ENCODE data around the gene ADCY5.

The ADCY5 gene

GRCh38 chr3:123485551-123485950 lies 36.7 kb upstream of the ADCY5 start:
- Histone ChIP-seq H3K9me3 (ENCODE audit: insufficient read depth, low read length) (no peaks in the 10 kb centered on the region), H3K4me1 (ENCODE audit: insufficient read depth, insufficient read length) (no peaks in the 10 kb centered on the region), H3K36me3 (ENCODE audit: insufficient read depth, insufficient read length, low read length) (peaks cover 3% of the 10 kb centered on the region), H3K9ac (ENCODE audit: insufficient read length, low read depth) (no peak overlapping the region), H3K27me3 (ENCODE audit: insufficient read depth, insufficient read length) (no peaks in the 10 kb centered on the region), H3K4me3 (ENCODE audit: insufficient read length, low read depth) (no peak overlapping the region)
- DNase-seq (ENCODE audit: low read depth, low spot score): no peak
- TF ChIP-seq SUZ12 (IDR thresholded peaks at IDR 0.05; ENCODE audit: extremely low read depth, insufficient read depth, insufficient read length) (no peak), ZNF274 (IDR thresholded peaks at IDR 0.05; ENCODE audit: low read depth, low read length) (no peak), YY1 (IDR thresholded peaks at IDR 0.05; ENCODE audit: insufficient read depth, insufficient read length) (no peak)

DNA sequence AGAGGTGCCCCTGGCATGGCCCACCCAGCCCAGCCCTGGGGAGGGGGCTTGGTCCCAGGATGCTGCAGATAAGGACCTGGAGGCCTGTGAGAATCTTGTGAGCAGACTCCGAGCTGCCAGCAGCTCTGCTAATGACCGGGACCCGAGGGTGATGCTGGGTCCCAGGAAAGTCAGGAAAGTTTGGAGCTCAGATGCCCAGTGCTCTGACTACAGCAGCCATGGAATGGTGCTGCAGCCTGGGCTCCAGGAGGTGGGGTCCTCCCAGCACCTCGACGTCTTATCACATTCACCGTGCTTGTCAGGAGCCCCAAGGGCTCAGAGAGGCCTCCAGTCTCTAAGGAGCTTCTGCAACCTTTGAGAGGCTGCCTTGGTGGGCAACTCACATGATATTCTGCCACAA lies 34.3 kb upstream of the ADCY5 start:
- no peak for TF ChIP-seq ZNF274 (IDR thresholded peaks at IDR 0.05; ENCODE audit: low read depth, low read length)
- TF ChIP-seq SUZ12 (IDR thresholded peaks at IDR 0.05; ENCODE audit: extremely low read depth, insufficient read depth, insufficient read length): no peak
- no peak for TF ChIP-seq YY1 (IDR thresholded peaks at IDR 0.05; ENCODE audit: insufficient read depth, insufficient read length)
- no peaks in the 10 kb centered on the region for H3K27me3 ChIP-seq (ENCODE audit: insufficient read depth, insufficient read length)
- H3K9me3 ChIP-seq (ENCODE audit: insufficient read depth, low read length): no peaks in the 10 kb centered on the region
- H3K9ac ChIP-seq (ENCODE audit: insufficient read length, low read depth): no peak overlapping the region
- no peaks in the 10 kb centered on the region for H3K36me3 ChIP-seq (ENCODE audit: insufficient read depth, insufficient read length, low read length)
- DNase-seq (ENCODE audit: low read depth, low spot score): no peak
- H3K4me3 ChIP-seq (ENCODE audit: insufficient read length, low read depth): no peak overlapping the region
- peaks cover 4% of the 10 kb centered on the region for H3K4me1 ChIP-seq (ENCODE audit: insufficient read depth, insufficient read length)

DNA sequence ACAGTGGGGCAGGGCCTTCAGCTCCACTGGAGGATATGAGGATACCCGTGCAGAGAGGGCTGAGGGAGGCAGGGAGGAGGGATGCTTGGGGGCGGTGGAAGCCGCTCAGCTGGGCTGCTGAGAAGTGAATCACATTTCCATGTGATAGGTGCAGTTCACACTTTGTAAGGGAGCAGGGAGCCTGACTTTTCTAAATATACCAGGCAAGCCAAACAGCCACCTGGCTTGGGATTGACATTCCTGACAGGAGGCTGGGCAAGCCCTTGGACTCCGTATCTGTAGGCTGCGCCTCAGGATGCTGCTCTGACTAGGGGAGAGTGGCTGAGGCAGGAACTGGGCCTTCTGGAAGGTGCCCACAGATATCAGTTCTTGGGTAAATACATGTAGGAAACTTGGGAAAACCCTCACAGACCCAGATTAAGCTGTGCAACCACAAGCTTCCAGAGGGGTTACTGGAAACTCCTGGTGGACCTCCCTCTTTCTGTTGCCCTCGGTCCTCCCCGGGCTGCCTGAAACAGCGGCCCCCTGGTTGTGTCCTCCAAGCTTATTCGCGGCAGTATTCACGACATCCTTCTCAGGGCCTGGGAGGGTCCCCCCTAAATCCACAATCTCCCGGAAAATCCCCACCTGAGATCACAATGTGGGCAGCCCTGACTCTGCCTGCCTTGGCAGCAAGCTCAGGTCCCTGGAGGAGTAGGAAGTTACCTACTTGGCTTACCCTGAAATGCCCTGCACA lies 33.0 kb upstream of the ADCY5 start:
- TF ChIP-seq SUZ12 (IDR thresholded peaks at IDR 0.05; ENCODE audit: extremely low read depth, insufficient read depth, insufficient read length) (no peak), ZNF274 (IDR thresholded peaks at IDR 0.05; ENCODE audit: low read depth, low read length) (no peak), YY1 (IDR thresholded peaks at IDR 0.05; ENCODE audit: insufficient read depth, insufficient read length) (no peak)
- H3K27me3 ChIP-seq (ENCODE audit: insufficient read depth, insufficient read length): no peaks in the 10 kb centered on the region
- H3K4me3 ChIP-seq (ENCODE audit: insufficient read length, low read depth): no peak overlapping the region

DNA sequence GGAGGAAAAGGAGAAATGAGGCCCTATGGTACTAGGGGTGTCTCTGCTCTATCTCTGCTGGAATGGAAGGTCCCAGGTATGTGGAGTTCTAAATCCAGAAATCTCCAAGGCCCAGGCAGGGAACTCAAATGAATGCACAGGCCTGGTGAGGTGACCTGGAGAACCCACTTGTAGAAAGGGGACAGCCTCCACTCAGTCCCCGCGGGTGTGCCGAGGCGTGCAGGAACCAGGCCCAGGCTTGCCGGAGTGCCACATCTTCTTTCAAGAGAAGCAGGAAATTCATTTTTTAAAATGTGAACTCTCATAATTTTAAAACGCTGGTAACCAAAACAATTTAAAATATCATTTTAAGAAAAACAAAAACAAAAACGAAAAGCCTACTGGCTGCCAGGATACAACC lies 32.2 kb upstream of the ADCY5 start:
- H3K9ac ChIP-seq (ENCODE audit: insufficient read length, low read depth): no peak overlapping the region
- H3K4me3 ChIP-seq (ENCODE audit: insufficient read length, low read depth): no peak overlapping the region
- H3K4me1 ChIP-seq (ENCODE audit: insufficient read depth, insufficient read length): peaks cover 5% of the 10 kb centered on the region
- TF ChIP-seq ZNF274 (IDR thresholded peaks at IDR 0.05; ENCODE audit: low read depth, low read length) (no peak), YY1 (IDR thresholded peaks at IDR 0.05; ENCODE audit: insufficient read depth, insufficient read length) (no peak), SUZ12 (IDR thresholded peaks at IDR 0.05; ENCODE audit: extremely low read depth, insufficient read depth, insufficient read length) (no peak)
- no peaks in the 10 kb centered on the region for H3K36me3 ChIP-seq (ENCODE audit: insufficient read depth, insufficient read length, low read length)
- H3K9me3 ChIP-seq (ENCODE audit: insufficient read depth, low read length): no peaks in the 10 kb centered on the region
- DNase-seq (ENCODE audit: low read depth, low spot score): no peak
- H3K27me3 ChIP-seq (ENCODE audit: insufficient read depth, insufficient read length): no peaks in the 10 kb centered on the region

More for the DNA sequence above, 33.0 kb upstream of the ADCY5 start:
- DNase-seq (ENCODE audit: low read depth, low spot score): no peak
- Histone ChIP-seq H3K9ac (ENCODE audit: insufficient read length, low read depth) (no peak overlapping the region), H3K9me3 (ENCODE audit: insufficient read depth, low read length) (no peaks in the 10 kb centered on the region), H3K36me3 (ENCODE audit: insufficient read depth, insufficient read length, low read length) (no peaks in the 10 kb centered on the region), H3K4me1 (ENCODE audit: insufficient read depth, insufficient read length) (peaks cover 5% of the 10 kb centered on the region)

GRCh38 chr3:123480428-123480827 lies 31.5 kb upstream of the ADCY5 start:
- Histone ChIP-seq H3K9ac (ENCODE audit: insufficient read length, low read depth) (no peak overlapping the region), H3K9me3 (ENCODE audit: insufficient read depth, low read length) (no peaks in the 10 kb centered on the region), H3K4me1 (ENCODE audit: insufficient read depth, insufficient read length) (peaks cover 7% of the 10 kb centered on the region), H3K4me3 (ENCODE audit: insufficient read length, low read depth) (no peak overlapping the region), H3K27me3 (ENCODE audit: insufficient read depth, insufficient read length) (no peaks in the 10 kb centered on the region), H3K36me3 (ENCODE audit: insufficient read depth, insufficient read length, low read length) (no peaks in the 10 kb centered on the region)
- no peak for TF ChIP-seq SUZ12 (IDR thresholded peaks at IDR 0.05; ENCODE audit: extremely low read depth, insufficient read depth, insufficient read length)
- no peak for TF ChIP-seq ZNF274 (IDR thresholded peaks at IDR 0.05; ENCODE audit: low read depth, low read length)
- TF ChIP-seq YY1 (IDR thresholded peaks at IDR 0.05; ENCODE audit: insufficient read depth, insufficient read length): no peak
- no peak for DNase-seq (ENCODE audit: low read depth, low spot score)

GRCh38 chr3:123479891-123480290 lies 31.0 kb upstream of the ADCY5 start:
- no peak for DNase-seq (ENCODE audit: low read depth, low spot score)
- Histone ChIP-seq H3K27me3 (ENCODE audit: insufficient read depth, insufficient read length) (no peaks in the 10 kb centered on the region), H3K9me3 (ENCODE audit: insufficient read depth, low read length) (no peaks in the 10 kb centered on the region), H3K36me3 (ENCODE audit: insufficient read depth, insufficient read length, low read length) (no peaks in the 10 kb centered on the region), H3K4me1 (ENCODE audit: insufficient read depth, insufficient read length) (peaks cover 9% of the 10 kb centered on the region), H3K9ac (ENCODE audit: insufficient read length, low read depth) (no peak overlapping the region), H3K4me3 (ENCODE audit: insufficient read length, low read depth) (no peak overlapping the region)
- TF ChIP-seq ZNF274 (IDR thresholded peaks at IDR 0.05; ENCODE audit: low read depth, low read length) (no peak), SUZ12 (IDR thresholded peaks at IDR 0.05; ENCODE audit: extremely low read depth, insufficient read depth, insufficient read length) (no peak), YY1 (IDR thresholded peaks at IDR 0.05; ENCODE audit: insufficient read depth, insufficient read length) (no peak)

- H3K36me3 ChIP-seq (ENCODE audit: insufficient read depth, insufficient read length, low read length): no peaks in the 10 kb centered on the region
- no peak overlapping the region for H3K4me3 ChIP-seq (ENCODE audit: insufficient read length, low read depth)
- H3K9ac ChIP-seq (ENCODE audit: insufficient read length, low read depth): no peak overlapping the region
- H3K4me1 ChIP-seq (ENCODE audit: insufficient read depth, insufficient read length): peaks cover 9% of the 10 kb centered on the region
- DNase-seq (ENCODE audit: low read depth, low spot score): no peak
- TF ChIP-seq ZNF274 (IDR thresholded peaks at IDR 0.05; ENCODE audit: low read depth, low read length) (no peak), SUZ12 (IDR thresholded peaks at IDR 0.05; ENCODE audit: extremely low read depth, insufficient read depth, insufficient read length) (no peak), YY1 (IDR thresholded peaks at IDR 0.05; ENCODE audit: insufficient read depth, insufficient read length) (no peak)
- H3K9me3 ChIP-seq (ENCODE audit: insufficient read depth, low read length): no peaks in the 10 kb centered on the region
- no peaks in the 10 kb centered on the region for H3K27me3 ChIP-seq (ENCODE audit: insufficient read depth, insufficient read length)
These were observed 29.4 kb upstream of the ADCY5 start for GRCh38 chr3:123478314-123478713.

All from NT2/D1 (cell line).